ENCODE data around the gene RALY.
"Not testable (repeated sequence)": the region's sequence is repeated elsewhere in the genome, so short reads cannot be mapped to it uniquely, and the experiment has no call there.

RALY gene

GRCh38 chr20:34022839-34023234, 29.1 kb downstream of the RALY start:
- no CpG with 5 or more reads among the region's 3 CpGs for WGBS (ENCODE audit: extremely low coverage, insufficient coverage, insufficient read length)
- Histone ChIP-seq H3K36me3 (ENCODE audit: control insufficient read depth in 1 of 2, insufficient read depth in 2 of 2, low read length in 2 of 2) (no peaks in the 10 kb centered on the region), H4K91ac (ENCODE audit: low read depth, low read length) (no peak overlapping the region), H3K27me3 (ENCODE audit: insufficient read depth, low read length) (no peaks in the 10 kb centered on the region), H3K4me3 (ENCODE audit: low read depth, low read length) (no peak overlapping the region), H3K79me1 (ENCODE audit: low read length) (no peaks in the 10 kb centered on the region), H2AFZ (ENCODE audit: insufficient read depth, low read length, poor library complexity) (no peak overlapping the region), H3K79me2 (ENCODE audit: control insufficient read depth, insufficient read depth, low read length, poor library complexity) (peaks cover 15% of the 10 kb centered on the region), H2BK12ac (ENCODE audit: low read length) (no peak overlapping the region), H4K8ac (ENCODE audit: low read depth, low read length) (no peak overlapping the region), H3K18ac (ENCODE audit: low read length) (no peak overlapping the region), H3K9me3 (ENCODE audit: insufficient read depth, low read depth, low read length) (no peaks in the 10 kb centered on the region), H3K23ac (ENCODE audit: low read length) (no peak overlapping the region), H3K4ac (ENCODE audit: low read depth, low read length) (peak overlapping the region; percentile 43), H2AK5ac (ENCODE audit: low read length) (no peak overlapping the region), H4K12ac (ENCODE audit: low read depth, low read length) (no peak overlapping the region), H3K27ac (ENCODE audit: low read depth, low read length) (no peak overlapping the region), H3K4me2 (ENCODE audit: low read length) (no peak overlapping the region), H2BK120ac (ENCODE audit: insufficient read depth, low read length, poor library complexity) (no peak overlapping the region), H3K4me1 (ENCODE audit: control insufficient read depth in 1 of 2, insufficient read depth in 2 of 2, low read length in 2 of 2) (peaks cover 24 to 29% of the 10 kb centered on the region in 2 experiments), H2BK5ac (ENCODE audit: low read depth, low read length, poor library complexity) (no peak overlapping the region), H3K14ac (ENCODE audit: low read length) (no peak overlapping the region), H3K9ac (ENCODE audit: low read length) (no peak overlapping the region)
- no peak for DNase-seq

- Histone ChIP-seq H3K4me1 (ENCODE audit: control insufficient read depth in 1 of 2, insufficient read depth in 2 of 2, low read length in 2 of 2) (peaks cover 18 to 20% of the 10 kb centered on the region in 2 experiments), H3K18ac (ENCODE audit: low read length) (no peak overlapping the region), H3K79me1 (ENCODE audit: low read length) (no peaks in the 10 kb centered on the region), H2BK5ac (ENCODE audit: low read depth, low read length, poor library complexity) (no peak overlapping the region), H3K4ac (ENCODE audit: low read depth, low read length) (peak overlapping the region; percentile 43), H2BK12ac (ENCODE audit: low read length) (no peak overlapping the region), H2AK5ac (ENCODE audit: low read length) (no peak overlapping the region), H2AFZ (ENCODE audit: insufficient read depth, low read length, poor library complexity) (no peak overlapping the region), H4K91ac (ENCODE audit: low read depth, low read length) (no peak overlapping the region), H3K14ac (ENCODE audit: low read length) (no peak overlapping the region), H4K12ac (ENCODE audit: low read depth, low read length) (no peak overlapping the region), H3K36me3 (ENCODE audit: control insufficient read depth in 1 of 2, insufficient read depth in 2 of 2, low read length in 2 of 2) (no peaks in the 10 kb centered on the region), H3K4me3 (ENCODE audit: low read depth, low read length) (no peak overlapping the region), H3K27me3 (ENCODE audit: insufficient read depth, low read length) (no peaks in the 10 kb centered on the region), H3K27ac (ENCODE audit: low read depth, low read length) (no peak overlapping the region), H3K4me2 (ENCODE audit: low read length) (no peak overlapping the region), H4K8ac (ENCODE audit: low read depth, low read length) (no peak overlapping the region), H3K9me3 (ENCODE audit: insufficient read depth, low read depth, low read length) (no peaks in the 10 kb centered on the region), H2BK120ac (ENCODE audit: insufficient read depth, low read length, poor library complexity) (no peak overlapping the region), H3K23ac (ENCODE audit: low read length) (no peak overlapping the region), H3K9ac (ENCODE audit: low read length) (no peak overlapping the region), H3K79me2 (ENCODE audit: control insufficient read depth, insufficient read depth, low read length, poor library complexity) (peaks cover 12% of the 10 kb centered on the region)
- no peak for DNase-seq
- no CpG with 5 or more reads among the region's 8 CpGs for WGBS (ENCODE audit: extremely low coverage, insufficient coverage, insufficient read length)
These were observed 30.4 kb downstream of the RALY start for GRCh38 chr20:34023937-34024722.

DNA sequence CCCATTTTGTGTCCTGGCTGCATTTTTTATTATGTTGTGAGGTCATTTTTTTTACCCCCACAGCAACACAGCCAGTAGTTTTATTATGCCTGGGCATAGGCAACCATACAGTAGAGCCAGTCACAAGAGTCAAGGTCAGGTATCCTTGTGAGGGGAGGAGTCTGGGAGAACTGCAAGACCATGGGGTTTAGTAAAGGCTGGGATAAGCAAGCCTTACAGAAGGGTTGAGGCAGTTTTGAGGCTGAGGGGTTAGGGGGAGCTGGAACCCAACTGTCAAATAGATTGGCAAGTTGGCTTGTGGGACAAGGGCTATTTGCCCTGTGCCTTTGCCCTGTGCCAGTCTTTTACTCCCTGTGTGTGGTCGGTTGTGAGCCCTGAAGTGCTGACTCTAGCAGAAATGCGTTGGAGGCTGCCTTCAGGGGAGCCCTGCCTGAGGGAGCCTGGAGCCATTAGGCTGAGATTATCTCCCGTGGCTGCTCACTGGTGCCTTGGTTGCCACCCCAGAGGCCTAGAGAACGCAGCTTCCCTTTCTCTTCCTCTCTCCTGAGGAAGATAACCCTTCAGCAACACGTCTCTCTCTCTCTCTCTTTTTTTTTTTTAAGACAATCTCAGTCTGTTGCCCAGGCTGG, 31.1 kb downstream of the RALY start:
- H3K79me1 ChIP-seq (ENCODE audit: low read length) = no peaks in the 10 kb centered on the region

DNA sequence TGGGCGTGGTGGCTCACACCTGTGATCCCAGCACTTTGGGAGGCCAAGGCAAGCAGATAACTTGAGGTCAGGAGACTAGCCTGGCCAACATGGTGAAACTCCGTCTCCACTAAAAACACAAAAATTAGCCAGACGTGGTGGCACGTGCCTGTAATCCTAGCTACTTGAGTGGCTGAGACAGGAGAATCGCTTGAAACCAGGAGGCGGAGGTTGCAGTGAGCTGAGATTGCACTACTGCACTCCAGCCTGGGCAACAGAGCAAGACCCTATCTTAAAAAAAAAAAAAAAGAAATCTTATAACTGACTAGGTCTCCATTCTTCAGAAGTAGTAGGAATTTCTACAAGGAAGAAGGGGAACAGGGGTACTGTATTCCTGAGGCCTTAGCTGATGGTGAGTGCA, 34.3 kb downstream of the RALY start:
- not testable (repeated sequence) for H2BK5ac ChIP-seq (ENCODE audit: low read depth, low read length, poor library complexity); H3K36me3 ChIP-seq (ENCODE audit: control insufficient read depth in 1 of 2, insufficient read depth in 2 of 2, low read length in 2 of 2); H3K27me3 ChIP-seq (ENCODE audit: insufficient read depth, low read length); H3K9ac ChIP-seq (ENCODE audit: low read length); H3K79me2 ChIP-seq (ENCODE audit: control insufficient read depth, insufficient read depth, low read length, poor library complexity); H3K9me3 ChIP-seq (ENCODE audit: insufficient read depth, low read depth, low read length); H2BK120ac ChIP-seq (ENCODE audit: insufficient read depth, low read length, poor library complexity); H4K91ac ChIP-seq (ENCODE audit: low read depth, low read length); H2AK5ac ChIP-seq (ENCODE audit: low read length); H4K8ac ChIP-seq (ENCODE audit: low read depth, low read length); H3K23ac ChIP-seq (ENCODE audit: low read length); H2AFZ ChIP-seq (ENCODE audit: insufficient read depth, low read length, poor library complexity); H3K79me1 ChIP-seq (ENCODE audit: low read length); H3K18ac ChIP-seq (ENCODE audit: low read length); H2BK12ac ChIP-seq (ENCODE audit: low read length); H3K27ac ChIP-seq (ENCODE audit: low read depth, low read length); H4K12ac ChIP-seq (ENCODE audit: low read depth, low read length); H3K4me3 ChIP-seq (ENCODE audit: low read depth, low read length); H3K4me2 ChIP-seq (ENCODE audit: low read length); H3K4ac ChIP-seq (ENCODE audit: low read depth, low read length); DNase-seq; H3K14ac ChIP-seq (ENCODE audit: low read length)
- no CpG with 5 or more reads among the region's 6 CpGs for WGBS (ENCODE audit: extremely low coverage, insufficient coverage, insufficient read length)
- peaks cover 14 to 19% of the 10 kb centered on the region in 2 experiments for H3K4me1 ChIP-seq (ENCODE audit: control insufficient read depth in 1 of 2, insufficient read depth in 2 of 2, low read length in 2 of 2)

More for the DNA sequence above, 31.1 kb downstream of the RALY start:
- Histone ChIP-seq H3K4me1 (ENCODE audit: control insufficient read depth in 1 of 2, insufficient read depth in 2 of 2, low read length in 2 of 2) (peaks cover 14 to 20% of the 10 kb centered on the region in 2 experiments), H2BK5ac (ENCODE audit: low read depth, low read length, poor library complexity) (no peak overlapping the region), H3K27ac (ENCODE audit: low read depth, low read length) (no peak overlapping the region), H3K18ac (ENCODE audit: low read length) (peak overlapping the region; percentile 37), H2AK5ac (ENCODE audit: low read length) (no peak overlapping the region), H3K4me3 (ENCODE audit: low read depth, low read length) (no peak overlapping the region), H3K4ac (ENCODE audit: low read depth, low read length) (peak overlapping the region; percentile 89), H2BK120ac (ENCODE audit: insufficient read depth, low read length, poor library complexity) (no peak overlapping the region), H3K4me2 (ENCODE audit: low read length) (no peak overlapping the region), H3K9me3 (ENCODE audit: insufficient read depth, low read depth, low read length) (no peaks in the 10 kb centered on the region), H2BK12ac (ENCODE audit: low read length) (no peak overlapping the region), H3K27me3 (ENCODE audit: insufficient read depth, low read length) (no peaks in the 10 kb centered on the region), H3K23ac (ENCODE audit: low read length) (no peak overlapping the region), H3K14ac (ENCODE audit: low read length) (no peak overlapping the region), H3K9ac (ENCODE audit: low read length) (no peak overlapping the region), H4K12ac (ENCODE audit: low read depth, low read length) (no peak overlapping the region), H4K8ac (ENCODE audit: low read depth, low read length) (no peak overlapping the region), H3K36me3 (ENCODE audit: control insufficient read depth in 1 of 2, insufficient read depth in 2 of 2, low read length in 2 of 2) (no peaks in the 10 kb centered on the region), H4K91ac (ENCODE audit: low read depth, low read length) (peak overlapping the region; percentile 1), H3K79me2 (ENCODE audit: control insufficient read depth, insufficient read depth, low read length, poor library complexity) (peaks cover 11% of the 10 kb centered on the region), H2AFZ (ENCODE audit: insufficient read depth, low read length, poor library complexity) (no peak overlapping the region)
- DNase-seq = no peak
- no CpG with 5 or more reads among the region's 5 CpGs for WGBS (ENCODE audit: extremely low coverage, insufficient coverage, insufficient read length)

Data from trophoblast cell (in vitro differentiated cells and primary cell).